PFSK-1 (cell line): ENCODE results near the gene NEDD9.

Source experiments
- FOXP2 ChIP-seq: optimal IDR thresholded peaks from 2 replicates; pipeline ENCODE3; 2011; ENCODE audit warnings: borderline replicate concordance, control low read depth, inconsistent platforms; ENCODE audit not compliant: insufficient read depth; ENCODE audit errors: extremely low read length, extremely low read depth
- POLR2AphosphoS5 ChIP-seq: IDR thresholded peaks from 2 replicates; pipeline ENCODE4 v1.6.1; 2012; ENCODE audit warnings: low read depth, mild to moderate bottlenecking, control low read depth, low read length, moderate library complexity
- REST ChIP-seq, 2 experiments: IDR thresholded peaks; 2 replicates each; pipeline versions ENCODE4 v1.6.1 to v1.8.0; 2011 to 2012; ENCODE audit warnings: low read depth in 2 of 2, low read length in 2 of 2, control low read depth in 1 of 2, inconsistent platforms in 1 of 2, mild to moderate bottlenecking in 1 of 2, moderate library complexity in 1 of 2; ENCODE audit not compliant: insufficient read depth in 1 of 2
- SIN3A ChIP-seq: IDR thresholded peaks from 2 replicates; pipeline ENCODE4 v1.6.1; 2012; ENCODE audit warnings: mild to moderate bottlenecking, low read length, moderate library complexity, borderline replicate concordance; ENCODE audit not compliant: insufficient read depth
- TAF1 ChIP-seq: IDR thresholded peaks from 2 replicates; pipeline ENCODE4 v1.6.1; 2012; ENCODE audit warnings: low read length, control low read depth, borderline replicate concordance; ENCODE audit not compliant: insufficient read depth

The NEDD9 gene

DNA sequence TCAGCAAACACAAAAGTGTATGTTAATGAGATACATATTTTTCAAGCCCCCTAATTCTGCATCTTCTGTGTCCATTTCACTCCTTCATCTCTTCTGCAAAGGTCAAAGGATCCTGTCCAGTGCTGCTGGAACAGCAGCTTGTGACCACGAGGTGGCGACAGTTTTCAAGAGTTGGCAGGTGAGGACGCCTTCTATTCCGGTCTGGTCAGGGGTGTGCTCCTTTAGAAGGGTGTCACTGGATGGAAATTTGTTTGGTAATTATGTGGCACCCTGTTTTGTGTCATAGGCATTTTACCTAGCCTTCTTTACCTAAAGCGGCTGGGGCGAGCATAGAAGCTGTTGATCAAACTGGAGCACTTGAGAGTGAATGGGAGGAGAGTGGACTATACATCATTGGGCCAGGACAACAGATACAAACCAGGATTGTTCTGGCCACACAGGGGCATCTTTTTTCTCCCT lies 88.0 kb downstream of the NEDD9 start:
- TF ChIP-seq POLR2AphosphoS5 (no peak), FOXP2 (peak; percentile 26), SIN3A (no peak), REST (IDR thresholded peaks at IDR 0.05; ENCODE audit: insufficient read depth in 1 of 2, low read depth in 2 of 2, low read length in 2 of 2) (no peak)

DNA sequence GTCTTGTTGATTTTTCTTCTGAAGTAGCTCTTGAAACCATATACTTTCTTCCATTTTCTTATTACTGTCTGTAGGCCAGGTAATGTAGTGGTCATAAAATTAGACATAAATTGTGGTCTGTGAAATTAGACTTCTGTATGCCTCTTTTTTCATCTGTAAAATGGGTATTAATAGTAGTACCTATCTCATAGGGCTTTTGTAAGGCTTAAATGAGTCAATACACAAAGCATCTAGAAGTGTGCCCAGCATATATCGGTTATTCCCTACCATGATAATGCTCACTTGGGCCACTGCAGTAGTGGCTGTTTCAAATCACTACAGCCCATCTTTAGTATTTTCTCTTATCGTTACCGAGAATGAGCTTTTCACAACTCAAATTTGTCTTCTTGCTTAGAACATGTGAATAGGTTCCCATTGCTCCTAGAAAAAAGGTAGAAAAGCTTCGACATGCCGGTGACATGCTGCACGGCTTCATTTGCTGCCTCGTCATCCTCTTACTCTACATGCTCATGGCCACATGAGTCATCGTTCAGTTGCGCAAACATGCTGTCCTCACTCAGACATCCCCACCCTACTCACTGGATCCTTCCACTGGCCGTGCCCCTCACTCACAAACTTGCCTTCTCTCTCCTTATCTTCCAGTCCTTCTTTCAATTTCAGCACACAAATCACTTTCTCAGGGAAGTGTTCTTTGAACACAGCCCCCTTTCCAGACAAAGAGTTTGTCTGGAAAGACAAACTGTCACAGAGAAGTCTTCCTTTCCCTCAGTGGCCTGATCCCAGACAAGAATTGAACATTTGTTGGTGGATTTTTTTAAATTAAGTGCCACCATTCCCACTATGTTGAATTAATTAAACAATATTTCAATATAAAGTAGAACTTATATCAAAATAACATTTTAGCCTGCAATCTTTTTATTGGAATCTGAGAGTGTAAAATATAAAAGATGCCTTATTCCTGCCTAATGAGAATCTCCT lies 88.8 kb downstream of the NEDD9 start:
- TF ChIP-seq SIN3A: peak; percentile 50; the same call in 1 of the 2 replicates
- peak; percentile 62 for TF ChIP-seq FOXP2
- no peak for TF ChIP-seq TAF1
- no peak for TF ChIP-seq REST (IDR thresholded peaks at IDR 0.05; ENCODE audit: insufficient read depth in 1 of 2, low read depth in 2 of 2, low read length in 2 of 2)
- no peak for TF ChIP-seq POLR2AphosphoS5

- TF ChIP-seq FOXP2 (no peak), SIN3A (no peak), REST (IDR thresholded peaks at IDR 0.05; ENCODE audit: insufficient read depth in 1 of 2, low read depth in 2 of 2, low read length in 2 of 2) (no peak), POLR2AphosphoS5 (no peak), TAF1 (no peak)
These were observed 90.0 kb downstream of the NEDD9 start for GRCh38 chr6:11142296-11143027.

DNA sequence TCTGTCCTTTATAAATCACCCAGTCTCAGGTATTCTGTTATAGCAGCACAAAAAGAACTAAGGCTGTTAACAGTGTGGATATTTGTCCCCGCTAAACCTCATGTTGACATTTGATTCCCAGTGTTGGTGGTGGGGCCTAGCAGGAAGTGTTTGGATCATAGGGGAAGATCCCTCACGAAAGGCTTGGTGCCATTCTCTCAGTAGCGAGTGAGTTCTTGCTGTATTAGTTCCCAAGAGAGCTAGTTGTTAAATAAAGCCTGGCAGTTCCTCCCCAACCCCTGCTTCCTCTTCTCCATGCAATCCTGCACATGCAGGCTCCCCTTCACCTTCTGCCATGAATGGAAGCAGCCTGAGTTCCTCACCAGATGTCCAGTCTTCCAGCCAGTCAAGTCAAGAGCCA lies 91.2 kb downstream of the NEDD9 start:
- no peak for TF ChIP-seq TAF1
- no peak for TF ChIP-seq POLR2AphosphoS5
- TF ChIP-seq SIN3A: no peak
- no peak for TF ChIP-seq REST (IDR thresholded peaks at IDR 0.05; ENCODE audit: insufficient read depth in 1 of 2, low read depth in 2 of 2, low read length in 2 of 2)
- TF ChIP-seq FOXP2: no peak
